Activated CD4-positive, alpha-beta T cell treated with anti-CD3 and anti-CD28 coated beads, Interleukin-2, amount 50 U/mL, for 24 hours (primary cell): Measurements from ENCODE around the gene ERAL1.
"Not testable (repeated sequence)": the region's sequence is repeated elsewhere in the genome, so short reads cannot be mapped to it uniquely, and the experiment has no call there.

Experiments
- DNase-seq, 2 donors: peaks; one replicate each; pipeline ENCODE4 v3.0.0-alpha.2; 2020; ENCODE audit warnings: low read depth in 1 of 2, low spot score in 1 of 2

Gene ERAL1

GRCh38 chr17:28849281-28849680 lies 5.5 kb upstream of the ERAL1 start:
- no peak for DNase-seq

DNA sequence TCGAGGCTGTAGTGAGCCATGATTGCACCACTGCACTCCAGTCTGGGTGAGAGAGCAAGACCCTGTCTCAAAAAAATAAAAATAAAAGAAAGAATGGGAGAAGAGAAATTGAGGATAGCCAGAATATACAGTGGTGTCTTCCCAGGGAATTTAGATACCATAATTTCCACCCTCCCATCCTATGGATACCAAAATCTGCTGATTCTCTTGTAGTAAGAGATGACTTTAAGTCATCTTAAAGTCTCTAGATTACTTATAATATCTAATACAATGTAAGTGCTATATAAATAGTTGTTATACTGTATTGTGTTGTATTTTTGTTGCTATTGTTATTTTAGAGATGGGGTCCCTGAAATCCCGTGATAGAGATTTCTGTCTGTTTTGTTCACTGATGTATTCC lies 1.5 kb upstream of the ERAL1 start:
- DNase-seq, result no peak

- DNase-seq, result no peak
Measured at GRCh38 chr17:28855336-28855679, 492 bp downstream of the ERAL1 start.

DNA sequence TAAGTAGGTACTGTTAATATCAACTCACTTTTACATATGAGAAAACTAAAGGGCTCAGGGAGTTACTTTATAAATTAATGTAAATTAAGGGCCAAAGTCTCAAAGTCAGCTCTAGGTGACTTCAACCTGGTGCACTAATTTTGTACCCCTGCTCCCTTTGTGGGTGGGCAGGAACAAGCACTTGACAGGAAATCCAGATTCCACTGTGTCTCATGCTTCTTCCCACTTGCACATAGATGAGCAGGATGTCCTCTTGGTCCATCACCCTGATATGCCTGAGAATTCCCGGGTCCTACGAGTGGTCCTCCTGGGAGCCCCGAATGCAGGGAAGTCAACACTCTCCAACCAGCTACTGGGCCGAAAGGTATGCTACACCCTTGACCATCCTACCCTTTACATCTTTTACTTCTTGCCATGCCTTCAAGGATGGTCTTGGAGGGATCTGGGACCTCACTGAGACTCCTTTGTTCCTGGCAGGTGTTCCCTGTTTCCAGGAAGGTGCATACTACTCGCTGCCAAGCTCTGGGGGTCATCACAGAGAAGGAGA lies 1.3 kb downstream of the ERAL1 start:
- DNase-seq, result no peak

DNA sequence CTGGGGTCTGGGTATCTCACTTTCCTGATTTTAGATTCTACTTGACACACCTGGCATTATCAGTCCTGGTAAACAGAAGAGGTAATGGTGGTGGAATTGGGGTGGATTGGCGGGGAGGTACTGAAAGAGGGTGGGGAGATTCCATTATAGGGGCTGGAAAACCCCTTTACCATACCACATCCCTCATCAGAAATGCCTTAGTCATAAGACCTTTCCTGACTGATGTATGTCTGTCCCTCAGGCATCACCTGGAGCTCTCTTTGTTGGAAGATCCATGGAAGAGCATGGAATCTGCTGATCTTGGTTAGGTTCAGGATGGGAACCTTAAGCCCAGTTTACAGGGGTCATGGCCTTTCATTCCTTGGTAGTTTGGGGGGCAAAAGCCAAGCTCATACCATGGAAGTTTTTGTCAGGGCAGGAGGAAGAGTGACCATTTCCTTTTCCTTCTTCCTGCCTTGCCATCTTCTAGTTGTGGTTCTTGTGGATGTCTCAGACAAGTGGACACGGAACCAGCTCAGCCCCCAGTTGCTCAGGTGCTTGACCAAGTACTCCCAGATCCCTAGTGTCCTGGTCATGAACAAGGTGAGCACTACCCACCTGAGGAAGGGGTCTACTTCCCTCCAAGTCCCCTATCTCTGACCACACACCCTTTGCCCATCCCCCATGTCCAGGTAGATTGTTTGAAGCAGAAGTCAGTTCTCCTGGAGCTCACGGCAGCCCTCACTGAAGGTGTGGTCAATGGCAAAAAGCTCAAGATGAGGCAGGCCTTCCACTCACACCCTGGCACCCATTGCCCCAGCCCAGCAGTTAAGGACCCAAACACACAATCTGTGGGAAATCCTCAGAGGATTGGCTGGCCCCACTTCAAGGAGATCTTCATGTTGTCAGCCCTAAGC lies 3.3 kb downstream of the ERAL1 start:
- DNase-seq, result no peak

DNA sequence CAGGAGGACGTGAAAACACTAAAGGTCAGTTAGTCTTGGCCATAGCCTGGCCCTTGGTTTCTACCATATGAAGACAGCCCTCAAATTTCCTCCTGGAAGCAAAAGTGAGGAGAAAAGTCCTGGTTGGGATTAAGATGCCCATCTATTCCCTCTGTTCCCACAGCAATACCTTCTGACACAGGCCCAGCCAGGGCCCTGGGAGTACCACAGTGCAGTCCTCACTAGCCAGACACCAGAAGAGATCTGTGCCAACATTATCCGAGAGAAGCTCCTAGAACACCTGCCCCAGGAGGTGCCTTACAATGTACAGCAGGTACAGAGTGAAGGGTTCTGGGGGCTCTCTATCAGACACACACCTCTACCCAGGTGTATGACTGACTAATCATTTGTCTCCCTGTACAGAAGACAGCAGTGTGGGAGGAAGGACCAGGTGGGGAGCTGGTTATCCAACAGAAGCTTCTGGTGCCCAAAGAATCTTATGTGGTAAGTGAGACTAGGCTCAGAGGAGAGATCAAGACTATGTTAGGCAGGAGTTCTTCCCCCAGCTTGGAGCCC lies 4.1 kb downstream of the ERAL1 start:
- DNase-seq, result no peak

DNA sequence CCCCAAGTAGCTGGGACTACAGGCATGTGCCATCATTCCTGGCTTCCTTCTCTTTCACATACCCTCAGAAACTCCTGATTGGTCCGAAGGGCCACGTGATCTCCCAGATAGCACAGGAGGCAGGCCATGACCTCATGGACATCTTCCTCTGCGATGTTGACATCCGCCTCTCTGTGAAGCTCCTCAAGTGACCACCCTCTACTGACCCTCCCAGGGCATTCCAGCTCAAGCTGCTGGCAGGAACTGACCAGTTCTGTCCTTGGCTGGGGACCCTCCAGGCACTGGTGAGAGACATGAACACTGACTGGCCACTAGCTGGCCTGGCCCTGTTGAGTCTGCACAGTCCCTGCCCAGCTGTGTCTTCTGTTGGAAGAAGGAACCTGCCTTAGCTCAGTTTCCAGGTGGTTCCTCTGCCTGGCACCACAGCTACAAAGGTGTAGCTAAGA lies 5.6 kb downstream of the ERAL1 start:
- no peak for DNase-seq

- no peak for DNase-seq
Measured at GRCh38 chr17:28861393-28862203, 6.8 kb downstream of the ERAL1 start.

- DNase-seq, result no peak
Measured at GRCh38 chr17:28862561-28862960, 7.7 kb downstream of the ERAL1 start.

DNA sequence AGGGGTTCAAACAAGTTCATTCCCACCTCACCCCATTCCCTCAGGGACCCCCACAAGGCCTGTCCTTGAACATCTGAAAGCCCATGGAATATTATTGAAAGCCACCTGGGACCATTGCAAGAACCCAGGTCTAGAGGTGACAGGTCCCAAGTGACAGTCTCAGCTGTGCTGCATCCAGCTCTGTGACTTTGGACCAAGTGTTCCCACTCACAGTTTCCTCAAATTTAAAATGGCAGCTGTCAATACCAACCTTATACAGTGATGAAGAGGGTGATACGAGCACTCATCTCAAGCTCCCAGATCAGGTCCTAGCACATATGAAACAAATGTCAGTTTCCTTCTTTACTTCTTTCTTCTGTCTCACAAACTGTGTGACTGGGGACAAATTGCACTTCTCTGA lies 9.1 kb downstream of the ERAL1 start:
- DNase-seq, result no peak

DNA sequence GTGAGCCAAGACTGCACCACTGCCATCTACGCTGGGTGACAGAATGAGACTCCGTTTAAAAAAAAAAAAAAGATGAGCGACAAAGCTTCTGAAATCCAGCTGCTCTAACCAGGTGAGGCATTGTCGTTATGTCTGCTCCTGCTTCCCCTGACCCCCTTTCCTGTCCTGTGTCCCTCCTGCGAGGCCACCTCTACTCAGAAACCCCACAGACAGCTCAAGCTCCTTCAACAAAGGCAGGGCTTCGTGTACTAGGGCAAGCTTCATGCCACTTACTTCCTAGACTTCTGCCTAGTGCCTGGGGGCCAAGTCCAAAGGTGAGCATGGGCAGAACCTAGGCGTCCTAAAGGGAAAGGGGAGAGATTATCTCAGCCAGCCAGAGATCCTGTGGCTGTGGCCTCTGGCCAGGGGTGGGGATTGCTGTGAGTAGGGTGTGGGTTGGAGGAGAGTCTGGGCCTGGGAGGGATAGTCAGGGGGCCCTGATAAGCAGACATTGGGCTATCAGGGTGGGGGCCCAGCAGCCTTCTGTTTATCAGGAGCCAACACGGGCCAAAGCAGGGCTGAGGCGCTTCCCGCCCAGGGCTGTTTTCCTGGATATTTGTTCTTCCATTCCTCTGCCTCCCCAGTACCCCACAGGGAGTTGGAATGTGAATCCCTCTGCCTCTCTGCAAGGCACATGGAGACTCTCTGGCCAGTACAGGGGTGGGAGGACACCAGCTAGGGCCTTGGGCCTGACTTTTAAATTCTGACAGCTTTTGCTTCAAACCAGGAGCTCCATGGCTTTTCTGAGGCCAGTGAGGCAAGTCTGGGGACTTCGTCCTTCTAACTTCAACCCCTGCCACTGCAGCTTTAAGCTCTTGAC lies 10.4 kb downstream of the ERAL1 start:
- DNase-seq, result no peak

DNA sequence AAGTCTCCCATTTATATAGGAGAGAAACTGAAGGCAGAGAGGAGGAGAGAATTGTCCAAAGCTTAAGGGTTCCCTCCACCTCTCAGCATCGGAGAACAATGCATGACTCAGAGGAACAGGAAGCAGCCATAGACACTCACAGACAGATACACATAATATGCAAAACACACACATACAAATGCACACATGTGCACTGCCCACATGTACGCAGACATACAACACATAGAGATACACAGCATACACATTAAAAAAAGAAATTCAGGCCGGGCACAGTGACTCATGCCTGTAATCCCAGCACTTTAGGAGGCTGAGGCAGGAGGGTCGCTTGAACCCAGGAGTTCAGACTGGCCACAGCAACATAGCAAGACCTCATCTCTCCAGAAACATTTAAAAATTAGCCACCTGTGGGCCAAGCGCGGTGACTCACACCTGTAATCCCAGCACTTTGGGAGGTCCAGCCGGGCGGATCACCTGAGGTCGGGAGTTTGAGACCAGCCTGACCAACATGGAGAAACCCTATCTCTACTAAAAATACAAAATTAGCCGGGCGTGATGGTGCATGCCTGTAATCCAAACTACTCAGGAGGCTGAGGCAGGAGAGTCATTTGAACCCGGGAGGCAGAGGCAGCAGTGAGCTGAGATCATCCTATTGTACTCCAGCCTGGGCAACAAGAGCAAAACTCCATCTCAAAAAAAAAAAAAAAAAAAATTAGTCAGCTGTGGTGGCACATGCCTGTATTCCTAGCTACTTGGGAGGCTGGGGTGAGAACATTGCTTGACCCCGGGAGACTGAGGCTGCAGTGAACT lies 11.3 kb downstream of the ERAL1 start:
- DNase-seq, result no peak

- no peak for DNase-seq
Measured at GRCh38 chr17:28867276-28867675, 12.5 kb downstream of the ERAL1 start.

DNA sequence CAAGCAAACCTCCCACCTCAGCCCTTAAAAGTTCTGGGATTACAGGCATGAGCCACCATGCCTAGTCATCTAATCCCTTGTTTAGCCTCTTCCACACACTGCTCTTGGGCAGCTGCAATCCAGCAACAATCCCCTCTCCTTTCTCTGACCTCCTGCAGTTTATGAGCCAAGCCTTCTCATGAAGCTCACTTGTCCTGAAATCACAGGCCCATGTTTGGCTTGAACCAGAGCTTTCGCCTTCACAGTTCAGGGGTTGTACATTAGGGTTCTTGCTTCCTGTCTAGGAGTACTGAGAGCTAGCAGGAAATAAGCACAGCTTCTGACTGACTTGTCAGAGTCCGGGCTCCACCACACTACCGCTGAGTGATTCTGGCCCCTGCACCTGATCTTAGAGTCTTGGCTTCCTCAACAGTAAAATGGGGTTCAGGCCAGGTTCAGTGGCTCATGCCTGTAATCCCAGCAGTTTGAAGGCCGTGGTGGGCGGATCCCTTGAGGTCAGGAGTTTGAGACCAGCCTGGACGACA lies 16.3 kb downstream of the ERAL1 start:
- DNase-seq, result peak in 1 of 2 donors; percentile 13

DNA sequence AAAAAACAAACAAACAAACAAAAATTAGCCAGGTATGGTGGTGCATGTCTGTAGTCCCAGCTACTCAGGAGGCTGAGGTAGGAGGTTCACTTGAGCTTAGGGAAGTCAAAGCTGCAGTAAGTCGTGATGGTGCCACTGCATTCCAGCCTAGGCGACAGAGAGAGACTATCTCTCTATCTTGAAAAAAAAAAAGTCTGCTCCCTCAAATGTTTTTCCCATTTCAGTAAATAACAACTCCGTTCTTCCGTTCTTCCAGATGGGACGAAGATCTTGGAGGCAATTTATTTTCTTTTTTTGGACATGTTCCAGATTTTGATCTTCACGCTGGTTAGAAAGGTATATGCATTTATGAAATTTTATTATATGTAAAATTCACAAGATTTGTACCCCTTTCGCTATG lies 19.0 kb downstream of the ERAL1 start:
- no peak for DNase-seq

DNA sequence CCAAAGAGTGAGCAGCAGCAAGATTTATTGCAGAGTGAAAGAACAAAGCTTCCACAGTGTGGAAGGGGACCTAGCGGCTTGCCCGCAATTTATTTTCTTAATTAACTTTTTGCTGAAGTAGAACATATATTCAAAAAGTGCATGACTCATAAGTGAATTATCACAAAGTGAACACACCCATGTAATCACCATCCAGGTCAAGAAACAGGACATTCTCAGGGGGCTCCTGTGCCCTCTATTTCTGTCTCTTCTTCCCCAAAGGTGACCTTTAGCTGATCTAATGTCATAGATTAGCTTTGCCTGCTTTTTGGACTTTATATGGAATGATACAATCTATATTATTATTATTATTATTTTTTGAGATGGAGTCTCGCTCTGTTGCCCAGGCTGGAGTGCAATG lies 19.9 kb downstream of the ERAL1 start:
- no peak for DNase-seq

- no peak for DNase-seq
Measured at GRCh38 chr17:28875848-28876550, 21.2 kb downstream of the ERAL1 start.

DNA sequence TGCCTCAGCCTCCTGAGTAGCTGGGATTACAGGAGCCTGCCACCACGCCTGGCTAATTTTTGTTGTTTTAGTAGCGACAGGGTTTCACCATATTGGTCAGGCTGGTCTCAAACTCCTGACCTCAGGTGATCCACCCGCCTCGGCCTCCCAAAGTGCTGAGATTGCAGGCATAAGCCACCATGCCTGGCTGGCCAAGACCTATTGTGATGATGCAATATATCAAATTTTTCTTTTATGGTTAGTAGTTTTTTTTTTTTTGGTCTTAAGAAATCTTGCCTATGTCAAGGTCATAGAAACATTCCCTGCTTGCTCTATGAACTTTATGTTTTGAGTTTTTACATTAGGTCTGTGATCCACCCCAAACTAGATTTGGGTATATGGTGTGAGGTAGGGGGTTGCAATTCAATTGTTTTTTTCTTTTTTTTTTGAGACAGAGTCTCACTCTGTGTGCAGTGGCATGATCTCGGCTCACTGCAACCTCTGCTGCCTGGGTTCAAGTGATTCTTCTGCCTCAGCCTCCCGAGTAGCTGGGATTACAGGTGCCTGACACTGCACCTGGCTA lies 22.4 kb downstream of the ERAL1 start:
- not testable (repeated sequence) for DNase-seq
